Activated CD4-positive, alpha-beta memory T cell treated with anti-CD3 and anti-CD28 coated beads for 36 hours (primary cell): Measurements from ENCODE around the gene PRORP. TPM values are rescaled to one million over a fixed set of nuclear protein-coding genes. Genes with fewer than 3 reads are reported as not detected.
"Not testable (repeated sequence)": the region's sequence is repeated elsewhere in the genome, so short reads cannot be mapped to it uniquely, and the experiment has no call there.

Source experiments
- CTCF ChIA-PET: fragments of 350-600 bp; sonication (Branson Sonifier 250); formaldehyde crosslinking; loops from one replicate; lab custom pipeline; 2021; ENCODE audit warnings: antibody characterized with exemption, inconsistent platforms; lab: Charles Lee
- POLR2A ChIA-PET: fragments of 350-600 bp; sonication (Branson Sonifier 250); formaldehyde crosslinking; loops from one replicate; lab custom pipeline; 2021; ENCODE audit warnings: antibody characterized with exemption; lab: Charles Lee
- DNase-seq: peaks from one replicate; pipeline ENCODE4 v3.0.0-alpha.2; 2020
- H3K27ac Mint-ChIP-seq: one replicate; pipeline ENCODE4 v1.8.0; 2021; ENCODE audit warnings: mixed read lengths
- H3K27me3 Mint-ChIP-seq: one replicate; pipeline ENCODE4 v1.8.0; 2021; ENCODE audit warnings: mixed read lengths
- H3K36me3 Mint-ChIP-seq: one replicate; pipeline ENCODE4 v1.8.0; 2021; ENCODE audit warnings: mixed read lengths
- H3K4me1 Mint-ChIP-seq: one replicate; pipeline ENCODE4 v1.8.0; 2021; ENCODE audit warnings: low read depth, mixed read lengths
- H3K4me3 Mint-ChIP-seq: one replicate; pipeline ENCODE4 v1.8.0; 2021; ENCODE audit warnings: mild to moderate bottlenecking, mixed read lengths
- H3K9me3 Mint-ChIP-seq: one replicate; pipeline ENCODE4 v1.8.0; 2021; ENCODE audit warnings: mixed read lengths
- intact Hi-C: fragments of 100-400 bp; cut with micrococcal nuclease; formaldehyde crosslinking; loops from one replicate; pipeline ENCODE4 v1.15.1; 2023
- total RNA-seq, 2 experiments: library from RNA; stranded (reverse); gene quantifications; one replicate each; pipeline ENCODE4 v1.2.3, GENCODE V29; 2021

PRORP gene
- total RNA-seq, 2 experiments from 2014 or later = 43.4 to 44.6 TPM

- Mint-ChIP-seq H3K9me3 (no peaks in the 10 kb centered on the region), H3K4me3 (no peak overlapping the region), H3K27me3 (no peaks in the 10 kb centered on the region), H3K27ac (no peak overlapping the region), H3K36me3 (peaks cover 2% of the 10 kb centered on the region), H3K4me1 (peaks cover 17% of the 10 kb centered on the region)
- intact Hi-C loops = loop anchor here (1.0 to 5.0 kb wide), 4 partner anchors 86 to 546 kb away; partner anchors contain the start of gene PSMA6
- no peak for DNase-seq
- ChIA-PET POLR2A (interaction anchor here (0.9 to 1.6 kb wide), 2 partner anchors 263 to 264 kb away, joined by 3 to 6 read pairs; no protein-coding TSS in a partner anchor), CTCF (interaction anchor here (0.5 to 3.6 kb wide), 23 partner anchors 9 to 286 kb away, joined by 3 to 42 read pairs (median 4); partner anchors contain the start of gene NFKBIA)
Measured at GRCh38 chr14:35140718-35141581, 18.6 kb downstream of the PRORP start.

GRCh38 chr14:35144029-35144428, 21.7 kb downstream of the PRORP start:
- Mint-ChIP-seq H3K27ac (no peak overlapping the region), H3K9me3 (no peaks in the 10 kb centered on the region), H3K4me1 (peaks cover 11% of the 10 kb centered on the region), H3K4me3 (no peak overlapping the region), H3K27me3 (no peaks in the 10 kb centered on the region), H3K36me3 (peaks cover 8% of the 10 kb centered on the region)
- intact Hi-C loops = loop anchor here (5.0 kb wide), 3 partner anchors 83 to 543 kb away; partner anchors contain the start of gene PSMA6
- CTCF ChIA-PET = interaction anchor here (1.0 kb wide), 1 partner anchor 269 kb away, joined by 5 read pairs; no protein-coding TSS in a partner anchor
- POLR2A ChIA-PET = no interaction called here
- no peak for DNase-seq

GRCh38 chr14:35146711-35147149, 24.4 kb downstream of the PRORP start:
- Mint-ChIP-seq H3K4me3 (no peak overlapping the region), H3K27me3 (no peaks in the 10 kb centered on the region), H3K36me3 (peaks cover 15% of the 10 kb centered on the region), H3K9me3 (no peaks in the 10 kb centered on the region), H3K27ac (no peak overlapping the region), H3K4me1 (peaks cover 16% of the 10 kb centered on the region)
- ChIA-PET CTCF (interaction anchor here (0.7 to 1.7 kb wide), 5 partner anchors 11 to 540 kb away, joined by 3 to 7 read pairs (median 3); no protein-coding TSS in a partner anchor), POLR2A (interaction anchor here (0.7 kb wide), 1 partner anchor 11 kb away, joined by 4 read pairs; no protein-coding TSS in a partner anchor)
- intact Hi-C loops = loop anchor here (1.0 kb wide), 1 partner anchor 11 kb away; no protein-coding TSS in a partner anchor
- DNase-seq = no peak

- Mint-ChIP-seq H3K27ac (no peak overlapping the region), H3K27me3 (no peaks in the 10 kb centered on the region), H3K9me3 (no peaks in the 10 kb centered on the region), H3K4me3 (no peak overlapping the region), H3K4me1 (peaks cover 16% of the 10 kb centered on the region), H3K36me3 (peaks cover 18% of the 10 kb centered on the region)
- POLR2A ChIA-PET = no interaction called here
- intact Hi-C loops = no loop called here
- no peak for DNase-seq
- CTCF ChIA-PET = interaction anchor here (1.0 kb wide), 1 partner anchor 275 kb away, joined by 3 read pairs; no protein-coding TSS in a partner anchor
Measured at GRCh38 chr14:35147186-35147585, 24.8 kb downstream of the PRORP start.

GRCh38 chr14:35147711-35148110, 25.4 kb downstream of the PRORP start:
- ChIA-PET POLR2A (no interaction called here), CTCF (interaction anchor here (1.0 kb wide), 1 partner anchor 274 kb away, joined by 3 read pairs; no protein-coding TSS in a partner anchor)
- no peak for DNase-seq
- Mint-ChIP-seq H3K27me3 (no peaks in the 10 kb centered on the region), H3K27ac (no peak overlapping the region), H3K4me1 (peaks cover 16% of the 10 kb centered on the region), H3K9me3 (no peaks in the 10 kb centered on the region), H3K4me3 (no peak overlapping the region), H3K36me3 (peaks cover 18% of the 10 kb centered on the region)
- intact Hi-C loops = no loop called here

- no peaks in the 10 kb centered on the region for H3K27me3 Mint-ChIP-seq
- ChIA-PET CTCF (interaction anchor here (1.0 kb wide), 1 partner anchor 8 kb away, joined by 3 read pairs; no protein-coding TSS in a partner anchor), POLR2A (no interaction called here)
- H3K36me3 Mint-ChIP-seq = peaks cover 23% of the 10 kb centered on the region
- H3K9me3 Mint-ChIP-seq = no peaks in the 10 kb centered on the region
- intact Hi-C loops = no loop called here
- no peak for DNase-seq
- no peak overlapping the region for H3K27ac Mint-ChIP-seq
- H3K4me3 Mint-ChIP-seq = no peak overlapping the region
- peaks cover 17% of the 10 kb centered on the region for H3K4me1 Mint-ChIP-seq
Measured at GRCh38 chr14:35149239-35149638, 26.9 kb downstream of the PRORP start.

GRCh38 chr14:35152531-35152930, 30.2 kb downstream of the PRORP start:
- DNase-seq, H3K4me3 Mint-ChIP-seq, H3K27ac Mint-ChIP-seq, H3K9me3 Mint-ChIP-seq, intact Hi-C loops, H3K27me3 Mint-ChIP-seq, POLR2A ChIA-PET, CTCF ChIA-PET: not testable (repeated sequence)
- Mint-ChIP-seq H3K36me3 (peaks cover 21% of the 10 kb centered on the region), H3K4me1 (peaks cover 35% of the 10 kb centered on the region)

- no peak for DNase-seq
- ChIA-PET CTCF (interaction anchor here (1.0 kb wide), 1 partner anchor 13 kb away, joined by 3 read pairs; no protein-coding TSS in a partner anchor), POLR2A (interaction anchor here (0.5 to 1.4 kb wide), 3 partner anchors 12 to 575 kb away, joined by 3 to 4 read pairs (median 3); partner anchors contain the start of gene NFKBIA)
- Mint-ChIP-seq H3K27me3 (no peaks in the 10 kb centered on the region), H3K4me1 (peaks cover 34% of the 10 kb centered on the region), H3K4me3 (no peak overlapping the region), H3K27ac (peak overlapping the region; percentile 3), H3K36me3 (peaks cover 23% of the 10 kb centered on the region), H3K9me3 (no peaks in the 10 kb centered on the region)
- intact Hi-C loops = no loop called here
Measured at GRCh38 chr14:35154016-35154415, 31.7 kb downstream of the PRORP start.

- Mint-ChIP-seq H3K27me3 (no peaks in the 10 kb centered on the region), H3K36me3 (peaks cover 24% of the 10 kb centered on the region), H3K4me1 (peaks cover 47% of the 10 kb centered on the region), H3K27ac (peak overlapping the region; percentile 71), H3K9me3 (no peaks in the 10 kb centered on the region), H3K4me3 (no peak overlapping the region)
- intact Hi-C loops = no loop called here
- CTCF ChIA-PET = interaction anchor here (0.9 to 1.5 kb wide), 3 partner anchors 22 to 252 kb away, joined by 3 to 4 read pairs (median 4); no protein-coding TSS in a partner anchor
- POLR2A ChIA-PET = interaction anchor here (0.8 kb wide), 1 partner anchor 260 kb away, joined by 4 read pairs; no protein-coding TSS in a partner anchor
- no peak for DNase-seq
Measured at GRCh38 chr14:35155962-35156361, 33.6 kb downstream of the PRORP start.

- ChIA-PET CTCF (no interaction called here), POLR2A (interaction anchor here (2.1 kb wide), 1 partner anchor 247 kb away, joined by 4 read pairs; no protein-coding TSS in a partner anchor)
- H3K9me3 Mint-ChIP-seq = no peaks in the 10 kb centered on the region
- H3K4me1 Mint-ChIP-seq = peaks cover 64% of the 10 kb centered on the region
- H3K36me3 Mint-ChIP-seq = peaks cover 16% of the 10 kb centered on the region
- intact Hi-C loops = no loop called here
- H3K27me3 Mint-ChIP-seq = no peaks in the 10 kb centered on the region
- H3K27ac Mint-ChIP-seq = no peak overlapping the region
- no peak overlapping the region for H3K4me3 Mint-ChIP-seq
- no peak for DNase-seq
Measured at GRCh38 chr14:35158491-35158890, 36.1 kb downstream of the PRORP start.

- Mint-ChIP-seq H3K4me3 (no peak overlapping the region), H3K36me3 (peaks cover 16% of the 10 kb centered on the region), H3K9me3 (no peaks in the 10 kb centered on the region), H3K27ac (peak overlapping the region; percentile 79), H3K4me1 (peaks cover 62% of the 10 kb centered on the region), H3K27me3 (no peaks in the 10 kb centered on the region)
- CTCF ChIA-PET = no interaction called here
- no peak for DNase-seq
- intact Hi-C loops = no loop called here
- POLR2A ChIA-PET = no interaction called here
Measured at GRCh38 chr14:35158951-35159653, 36.8 kb downstream of the PRORP start.
